GF-D8 (cell line): ENCODE results near the gene CRACDL.

Experiments
- DNase-seq: peaks from one replicate; lab custom pipeline; 2025; lab: John Stamatoyannopoulos, UW

The CRACDL gene, protein sequence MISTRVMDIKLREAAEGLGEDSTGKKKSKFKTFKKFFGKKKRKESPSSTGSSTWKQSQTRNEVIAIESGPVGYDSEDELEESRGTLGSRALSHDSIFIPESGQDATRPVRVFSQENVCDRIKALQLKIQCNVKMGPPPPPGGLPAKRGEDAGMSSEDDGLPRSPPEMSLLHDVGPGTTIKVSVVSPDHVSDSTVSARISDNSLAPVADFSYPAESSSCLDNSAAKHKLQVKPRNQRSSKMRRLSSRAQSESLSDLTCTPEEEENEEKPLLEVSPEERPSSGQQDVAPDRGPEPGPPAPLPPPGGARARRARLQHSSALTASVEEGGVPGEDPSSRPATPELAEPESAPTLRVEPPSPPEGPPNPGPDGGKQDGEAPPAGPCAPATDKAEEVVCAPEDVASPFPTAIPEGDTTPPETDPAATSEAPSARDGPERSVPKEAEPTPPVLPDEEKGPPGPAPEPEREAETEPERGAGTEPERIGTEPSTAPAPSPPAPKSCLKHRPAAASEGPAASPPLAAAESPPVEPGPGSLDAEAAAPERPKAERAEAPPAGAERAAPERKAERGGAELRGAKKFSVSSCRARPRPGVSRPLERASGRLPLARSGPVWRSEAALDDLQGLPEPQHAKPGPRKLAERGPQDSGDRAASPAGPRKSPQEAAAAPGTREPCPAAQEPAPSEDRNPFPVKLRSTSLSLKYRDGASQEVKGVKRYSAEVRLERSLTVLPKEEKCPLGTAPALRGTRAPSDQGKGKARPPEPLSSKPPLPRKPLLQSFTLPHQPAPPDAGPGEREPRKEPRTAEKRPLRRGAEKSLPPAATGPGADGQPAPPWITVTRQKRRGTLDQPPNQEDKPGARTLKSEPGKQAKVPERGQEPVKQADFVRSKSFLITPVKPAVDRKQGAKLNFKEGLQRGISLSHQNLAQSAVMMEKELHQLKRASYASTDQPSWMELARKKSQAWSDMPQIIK

GRCh38 chr2:98935777-98936352, at the start of gene CRACDL:
Gene CRACDL, minus strand, starts transcription at chr2:98936225. Its CDS starts 89,425 bp downstream, at chr2:98846800.
- no peak for DNase-seq

- no peak for DNase-seq
Measured at GRCh38 chr2:98975611-98976010, 39.6 kb upstream of the CRACDL start.

DNA sequence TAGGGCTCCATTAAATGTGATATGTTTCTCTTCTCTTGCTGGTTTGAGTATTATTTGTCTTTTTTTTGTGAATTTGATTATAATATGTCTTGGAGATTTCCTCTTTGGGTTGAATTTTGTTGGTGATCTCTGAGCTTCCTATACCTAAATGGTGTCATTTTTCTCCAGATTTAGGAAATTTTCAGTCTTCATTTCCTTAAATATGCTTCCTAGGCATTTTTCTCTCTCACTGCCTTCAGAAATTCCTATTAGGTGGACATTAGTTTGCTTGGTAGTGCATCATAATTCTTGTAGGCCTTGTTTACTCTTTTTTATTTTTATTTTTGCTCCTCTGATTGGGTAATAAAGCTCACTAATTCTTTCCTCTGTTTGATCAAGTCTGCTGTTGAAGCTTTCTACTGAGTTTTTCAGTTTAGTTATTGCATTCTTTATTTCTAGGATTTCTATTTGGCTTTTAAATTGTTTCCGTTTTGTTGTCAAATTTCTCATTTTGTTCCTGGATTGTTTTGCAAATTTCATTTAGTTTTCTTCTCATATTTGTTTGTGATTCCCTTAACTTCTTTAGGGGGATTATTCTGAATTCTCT, 36.6 kb upstream of the CRACDL start:
- no peak for DNase-seq

- DNase-seq, result no peak
Measured at GRCh38 chr2:98959810-98960507, 23.9 kb upstream of the CRACDL start.

DNA sequence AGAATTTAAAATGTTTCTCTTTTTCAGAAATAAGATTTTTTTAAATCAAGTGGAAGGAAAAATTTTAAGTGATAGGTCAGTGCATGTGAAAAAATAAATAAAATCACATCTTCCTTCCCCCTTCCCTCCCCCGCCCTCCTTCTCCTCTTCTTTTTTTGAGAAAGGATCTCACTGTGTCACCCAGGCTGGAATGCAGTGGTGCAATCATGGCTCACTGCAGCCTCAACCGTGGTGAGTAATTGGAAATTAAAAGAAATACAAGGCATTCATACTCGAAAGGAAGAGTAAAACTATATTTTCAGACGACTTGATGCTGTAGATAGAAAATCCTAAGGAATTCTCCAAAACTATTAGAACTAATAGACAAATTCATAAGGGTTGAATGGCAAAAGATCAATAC, 16.9 kb upstream of the CRACDL start:
- DNase-seq, result no peak

- DNase-seq, result no peak
Measured at GRCh38 chr2:98948956-98949739, 13.1 kb upstream of the CRACDL start.

DNA sequence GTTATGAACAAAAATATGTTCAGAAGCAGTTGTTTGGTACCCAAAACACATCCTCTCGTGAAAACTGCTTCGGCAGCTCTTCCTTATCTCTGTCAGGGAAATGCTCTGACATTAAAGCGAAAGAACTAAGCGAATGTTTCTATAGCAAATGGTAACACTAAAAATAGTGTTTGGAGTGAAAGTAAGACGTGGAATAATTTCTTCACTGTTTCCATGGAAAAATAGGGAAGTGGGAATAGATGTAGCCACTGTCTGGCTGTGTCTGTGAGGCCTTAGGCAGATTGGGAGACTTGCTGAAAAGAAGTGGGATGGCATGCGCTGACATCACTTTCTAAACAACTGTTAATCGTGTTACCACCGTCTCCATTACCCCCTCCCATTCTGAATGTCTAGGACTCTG, 11.5 kb upstream of the CRACDL start:
- DNase-seq, result no peak

DNA sequence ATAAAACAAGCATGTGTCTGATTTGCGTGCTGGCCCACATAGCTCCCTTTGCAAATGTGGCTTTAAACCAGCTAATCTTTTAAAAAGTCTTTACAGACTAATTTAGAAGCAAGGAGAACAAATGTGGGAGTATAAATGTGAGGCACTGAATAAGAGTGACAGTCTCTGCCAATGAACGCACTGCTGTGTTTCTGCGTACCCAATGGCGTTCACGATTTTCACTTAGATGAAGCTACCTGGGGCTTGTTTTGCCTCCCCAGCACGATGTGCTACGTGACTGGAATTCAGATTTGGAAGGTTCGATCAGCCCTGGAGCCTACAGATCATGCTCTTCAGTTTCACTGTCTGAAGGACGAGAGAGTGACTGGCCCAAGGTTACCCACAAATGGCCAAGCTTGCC, 10.8 kb upstream of the CRACDL start:
- DNase-seq, result no peak

GRCh38 chr2:98944775-98945174, 8.8 kb upstream of the CRACDL start:
- DNase-seq, result no peak

GRCh38 chr2:98940102-98940501, 4.1 kb upstream of the CRACDL start:
- no peak for DNase-seq

GRCh38 chr2:98937906-98938305, 1.9 kb upstream of the CRACDL start:
- no peak for DNase-seq

- DNase-seq, result no peak
Measured at GRCh38 chr2:98936353-98937351, 627 bp upstream of the CRACDL start.

DNA sequence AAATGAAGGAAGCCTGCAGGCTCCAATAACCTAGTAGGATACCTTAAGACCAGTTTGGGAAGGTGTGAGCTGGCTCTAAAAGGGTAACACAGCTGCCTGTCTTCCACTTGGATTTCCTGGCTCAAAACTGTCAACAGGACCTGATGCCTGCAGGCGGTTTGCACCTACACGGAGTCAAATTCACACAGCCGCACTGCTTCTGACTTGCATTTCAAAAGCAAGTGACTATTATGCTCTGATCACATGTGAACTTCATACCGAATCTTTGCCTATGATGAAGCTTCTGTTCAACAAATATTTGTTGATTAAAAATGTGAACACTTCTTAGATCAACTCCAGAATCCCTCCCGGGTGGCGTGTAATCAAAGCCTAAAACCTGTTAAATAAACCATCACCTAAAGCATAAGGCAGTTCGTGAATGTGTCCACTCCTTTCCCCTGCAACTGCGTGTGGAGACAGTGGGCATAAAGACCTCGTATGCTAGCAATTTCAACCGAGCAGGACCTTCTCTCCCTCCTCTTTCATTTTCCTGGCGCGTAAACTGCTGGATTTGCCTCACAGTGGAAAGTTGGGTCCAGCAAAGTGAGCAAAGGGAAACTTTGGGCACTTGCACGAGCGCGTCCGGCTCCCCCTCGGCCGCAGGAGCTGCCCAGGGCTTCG, 784 bp downstream of the CRACDL start:
- DNase-seq, result no peak

DNA sequence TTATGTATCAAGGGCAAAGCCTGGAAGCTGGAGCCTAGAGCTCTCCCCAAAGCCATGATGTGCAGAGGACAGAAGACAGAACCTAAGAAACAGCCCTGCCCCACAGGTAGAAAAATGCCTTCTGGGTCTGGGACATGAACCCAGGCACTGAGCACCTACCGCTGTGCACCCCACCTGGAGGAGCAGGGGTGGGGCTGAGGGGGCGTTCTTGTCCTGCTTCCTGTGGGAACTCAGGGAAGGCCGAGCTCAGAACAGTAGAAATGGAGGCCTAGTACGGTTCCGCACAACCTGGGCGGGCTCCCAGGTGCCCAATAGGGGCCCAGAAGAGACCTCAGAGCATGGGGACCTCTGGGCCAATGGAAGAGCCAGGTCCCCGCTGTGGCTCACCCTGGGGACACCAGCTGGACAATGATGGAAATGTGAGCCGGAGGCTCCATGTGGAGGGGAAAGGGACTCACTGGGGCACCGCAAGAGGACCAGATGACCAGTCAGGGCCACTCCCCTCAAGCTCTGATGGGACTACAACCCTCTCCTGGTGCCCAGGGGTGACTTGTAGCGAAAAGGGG, 3.2 kb downstream of the CRACDL start:
- DNase-seq, result no peak

GRCh38 chr2:98932164-98932563, 3.9 kb downstream of the CRACDL start:
- DNase-seq, result no peak

- DNase-seq, result no peak
Measured at GRCh38 chr2:98931596-98931995, 4.4 kb downstream of the CRACDL start.

DNA sequence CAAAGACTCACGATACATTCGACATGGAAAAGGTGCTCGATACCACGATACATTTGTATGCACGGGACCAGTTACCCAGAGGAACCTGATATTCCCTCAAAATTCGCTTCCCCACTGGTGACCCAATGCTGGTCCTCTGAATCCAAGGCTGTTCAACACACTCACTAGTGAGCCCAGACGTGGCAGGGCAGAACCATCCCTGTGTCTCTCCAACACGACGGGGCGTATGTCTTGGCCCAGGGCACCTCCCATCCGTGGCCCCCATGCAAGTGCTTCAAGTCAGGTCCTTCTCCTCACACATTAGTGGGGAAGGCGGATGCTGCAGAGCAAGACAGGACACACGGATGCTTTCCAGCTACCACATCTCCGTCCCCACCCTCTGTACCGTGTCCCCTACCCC, 6.1 kb downstream of the CRACDL start:
- DNase-seq, result no peak

DNA sequence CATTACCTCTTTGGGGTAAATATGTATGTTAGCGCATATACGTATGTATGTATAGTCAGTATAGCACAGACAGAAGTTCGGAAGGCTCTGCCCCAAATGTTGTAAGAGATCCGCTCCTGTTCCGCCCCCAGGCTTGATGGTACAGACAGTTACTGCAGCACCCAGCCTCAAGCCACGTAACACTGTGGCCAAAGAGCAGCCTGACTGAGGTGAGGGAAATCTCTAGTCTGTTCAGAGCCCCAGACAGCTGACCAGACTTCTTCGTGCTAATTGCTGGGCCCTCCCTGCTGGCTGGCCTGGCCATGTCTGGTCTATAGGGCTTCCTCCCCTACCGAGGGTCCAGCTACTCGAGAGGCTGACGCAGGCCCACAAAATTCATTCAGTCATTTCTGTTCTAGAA, 7.8 kb downstream of the CRACDL start:
- no peak for DNase-seq

DNA sequence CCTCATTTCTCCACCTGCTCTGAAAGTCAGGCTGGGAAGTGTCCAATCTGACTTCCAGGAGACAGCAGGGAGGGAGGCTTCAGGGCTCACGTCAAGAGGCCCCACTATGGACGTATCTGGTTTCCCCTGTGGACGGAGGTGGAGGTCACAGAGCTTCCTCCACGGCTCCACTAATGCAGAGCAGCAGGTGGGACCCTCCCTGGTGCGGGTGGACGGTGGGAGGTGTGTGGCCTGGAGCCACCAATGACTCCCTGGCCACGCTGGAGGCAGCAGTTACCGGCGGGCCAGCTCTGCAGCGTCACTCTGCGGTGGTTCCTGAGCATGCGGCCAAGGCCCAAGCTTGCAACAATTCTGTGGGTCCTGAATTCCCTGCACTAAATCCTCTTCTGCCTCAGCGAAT, 9.0 kb downstream of the CRACDL start:
- DNase-seq, result no peak
